ENCODE data around the gene ANKS1A.

- TF ChIP-seq CTCF (IDR thresholded peaks at IDR 0.05) (no peak), KDM5A (IDR thresholded peaks at IDR 0.05) (no peak), RFX5 (IDR thresholded peaks at IDR 0.05) (no peak), POLR2A (IDR thresholded peaks at IDR 0.05; ENCODE audit: low read length) (no peak), BCL3 (IDR thresholded peaks at IDR 0.05) (no peak), POLR2AphosphoS2 (conservative IDR thresholded peaks at IDR 0.05; ENCODE audit: low read length) (no peak), SMC3 (IDR thresholded peaks at IDR 0.05) (no peak)
Measured at GRCh38 chr6:35073211-35073610, 184.2 kb downstream of the ANKS1A start.

Measured in A549 (cell line).